Mesothelial cell of epicardium (in vitro differentiated cells): ENCODE measurements around the gene STPG4. TPM values are rescaled to one million over a fixed set of nuclear protein-coding genes. Genes with fewer than 3 reads are reported as not detected.

Experiments used
- DNase-seq, 2 experiments: peaks; one replicate each; pipeline ENCODE4 v3.0.0; 2021; ENCODE audit warnings: low spot score in 2 of 2; ENCODE audit not compliant: unreplicated experiment in 2 of 2
- H3K27ac Mint-ChIP-seq: 2 replicates; pipeline ENCODE4 v1.8.0; 2021; ENCODE audit warnings: mixed read lengths
- H3K27me3 Mint-ChIP-seq: 2 replicates; pipeline ENCODE4 v1.8.0; 2021; ENCODE audit warnings: low read depth, mixed read lengths
- H3K36me3 Mint-ChIP-seq: 2 replicates; pipeline ENCODE4 v1.8.0; 2021; ENCODE audit warnings: mixed read lengths
- H3K4me1 Mint-ChIP-seq: 2 replicates; pipeline ENCODE4 v1.8.0; 2021; ENCODE audit warnings: mixed read lengths
- H3K4me3 Mint-ChIP-seq: 2 replicates; pipeline ENCODE4 v1.8.0; 2021; ENCODE audit warnings: mild to moderate bottlenecking, moderate library complexity, mixed read lengths
- H3K9me3 Mint-ChIP-seq: 2 replicates; pipeline ENCODE4 v1.8.0; 2021; ENCODE audit warnings: mixed read lengths
- total RNA-seq: library from RNA; stranded (reverse); gene quantifications from 3 replicates; pipeline ENCODE4 v1.2.1, GENCODE V29; 2021
- TF ChIP-seq, protein P1 (sequence below): fragments of 200-600 bp; sonication (generic); IDR thresholded peaks from one replicate; pipeline ENCODE4 v1.5.0; 2021; ENCODE audit warnings: antibody characterized with exemption; ENCODE audit not compliant: unreplicated experiment

Gene STPG4
- total RNA-seq, 1 donor from 2014 or later = not detected

DNA sequence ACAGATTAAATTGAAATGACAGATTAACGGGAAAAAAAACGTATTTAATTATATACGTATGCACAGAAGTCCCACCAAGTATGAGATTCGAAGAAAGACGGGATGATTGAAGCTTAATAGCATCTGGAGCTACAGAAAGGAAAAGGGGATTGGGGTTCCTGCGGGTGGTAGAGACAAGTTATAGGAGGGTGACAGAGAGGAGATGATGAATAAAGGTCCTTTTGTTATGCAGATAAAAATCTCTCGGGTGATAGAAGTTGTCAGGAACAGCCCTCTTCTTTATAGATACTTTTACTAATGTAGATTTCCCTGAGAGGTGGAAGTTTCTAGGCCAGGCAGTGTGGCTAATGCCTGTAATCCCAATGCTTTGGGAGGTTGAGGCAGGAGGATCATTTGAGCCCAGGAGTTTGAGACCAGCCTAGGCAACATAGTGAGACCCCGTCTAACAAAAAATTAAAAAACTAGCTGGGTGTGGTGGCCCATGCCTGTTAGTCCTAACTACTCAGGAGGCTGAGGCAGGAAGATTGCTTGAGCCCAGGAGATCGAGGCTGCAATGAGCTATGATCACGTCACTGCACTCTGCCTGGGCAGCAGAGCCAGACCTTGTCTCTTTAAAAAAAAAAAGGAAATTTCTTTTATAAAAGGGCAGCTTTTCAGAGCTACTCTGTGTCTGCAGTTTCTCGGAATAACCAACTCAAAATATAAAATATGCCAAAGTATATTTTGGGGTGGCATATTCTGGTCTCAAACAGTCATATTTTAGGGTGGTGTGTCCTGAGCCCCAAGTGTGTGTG, 113.0 kb downstream of the STPG4 start:
- H3K27ac Mint-ChIP-seq = peak overlapping the region; percentile 5

DNA sequence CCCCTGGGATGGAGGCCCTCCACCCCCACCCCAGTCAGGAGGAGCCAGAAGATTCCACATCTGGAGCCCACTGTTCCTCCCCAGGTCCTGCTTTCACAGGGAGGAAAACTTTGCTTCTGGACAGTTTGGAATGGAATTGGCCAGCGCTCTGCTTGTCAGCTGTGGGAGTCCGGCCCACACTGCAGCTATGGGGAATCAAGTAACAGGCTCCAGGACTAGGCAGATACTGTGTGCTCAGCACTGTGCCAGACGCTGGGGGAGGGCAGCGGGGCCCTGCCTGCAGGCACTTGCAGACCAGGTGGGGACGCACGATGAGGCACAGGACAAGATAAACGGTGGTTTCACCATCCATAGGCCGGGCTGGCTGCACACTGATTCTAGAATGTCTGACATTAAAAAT, 114.0 kb downstream of the STPG4 start:
- H3K4me3 Mint-ChIP-seq = no peak overlapping the region
- H3K4me1 Mint-ChIP-seq = peaks cover 32% of the 10 kb centered on the region
- TF ChIP-seq, protein P1, sequence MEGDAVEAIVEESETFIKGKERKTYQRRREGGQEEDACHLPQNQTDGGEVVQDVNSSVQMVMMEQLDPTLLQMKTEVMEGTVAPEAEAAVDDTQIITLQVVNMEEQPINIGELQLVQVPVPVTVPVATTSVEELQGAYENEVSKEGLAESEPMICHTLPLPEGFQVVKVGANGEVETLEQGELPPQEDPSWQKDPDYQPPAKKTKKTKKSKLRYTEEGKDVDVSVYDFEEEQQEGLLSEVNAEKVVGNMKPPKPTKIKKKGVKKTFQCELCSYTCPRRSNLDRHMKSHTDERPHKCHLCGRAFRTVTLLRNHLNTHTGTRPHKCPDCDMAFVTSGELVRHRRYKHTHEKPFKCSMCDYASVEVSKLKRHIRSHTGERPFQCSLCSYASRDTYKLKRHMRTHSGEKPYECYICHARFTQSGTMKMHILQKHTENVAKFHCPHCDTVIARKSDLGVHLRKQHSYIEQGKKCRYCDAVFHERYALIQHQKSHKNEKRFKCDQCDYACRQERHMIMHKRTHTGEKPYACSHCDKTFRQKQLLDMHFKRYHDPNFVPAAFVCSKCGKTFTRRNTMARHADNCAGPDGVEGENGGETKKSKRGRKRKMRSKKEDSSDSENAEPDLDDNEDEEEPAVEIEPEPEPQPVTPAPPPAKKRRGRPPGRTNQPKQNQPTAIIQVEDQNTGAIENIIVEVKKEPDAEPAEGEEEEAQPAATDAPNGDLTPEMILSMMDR = no peak
- no peak for DNase-seq
- H3K9me3 Mint-ChIP-seq = no peaks in the 10 kb centered on the region
- peak overlapping the region; percentile 75 for H3K27ac Mint-ChIP-seq
- no peaks in the 10 kb centered on the region for H3K27me3 Mint-ChIP-seq
- peaks cover 9% of the 10 kb centered on the region for H3K36me3 Mint-ChIP-seq

More for the DNA sequence above, 113.0 kb downstream of the STPG4 start:
- no peak for DNase-seq
- no peaks in the 10 kb centered on the region for H3K9me3 Mint-ChIP-seq
- H3K4me3 Mint-ChIP-seq = no peak overlapping the region
- H3K36me3 Mint-ChIP-seq = peaks cover 9% of the 10 kb centered on the region
- H3K4me1 Mint-ChIP-seq = peaks cover 30% of the 10 kb centered on the region
- no peaks in the 10 kb centered on the region for H3K27me3 Mint-ChIP-seq
- TF ChIP-seq, protein P1 = no peak

DNA sequence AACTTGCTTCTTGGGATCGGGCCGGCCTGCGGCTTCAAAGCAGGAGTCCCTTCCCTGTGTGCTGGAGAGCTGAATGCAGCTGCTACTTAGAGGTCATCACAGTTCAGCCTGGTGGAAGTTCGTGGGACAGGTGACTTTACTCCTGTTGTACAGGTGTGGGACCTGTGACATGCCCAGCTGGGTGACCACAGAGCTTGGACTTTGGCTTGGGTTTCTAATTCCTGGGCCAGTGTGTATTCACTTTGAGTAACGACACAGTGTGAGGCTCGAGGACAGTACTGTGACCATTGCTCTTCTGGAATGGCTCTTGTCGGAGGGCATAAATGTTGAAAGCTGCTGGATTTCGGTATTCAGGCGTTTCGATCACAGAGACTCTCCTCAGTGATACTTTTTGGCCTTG, 114.5 kb downstream of the STPG4 start:
- peaks cover 36% of the 10 kb centered on the region for H3K4me1 Mint-ChIP-seq
- H3K36me3 Mint-ChIP-seq = peaks cover 6% of the 10 kb centered on the region
- no peaks in the 10 kb centered on the region for H3K27me3 Mint-ChIP-seq
- H3K9me3 Mint-ChIP-seq = no peaks in the 10 kb centered on the region
- DNase-seq = no peak
- TF ChIP-seq, protein P1 = no peak
- no peak overlapping the region for H3K4me3 Mint-ChIP-seq
- H3K27ac Mint-ChIP-seq = peak overlapping the region; percentile 75

DNA sequence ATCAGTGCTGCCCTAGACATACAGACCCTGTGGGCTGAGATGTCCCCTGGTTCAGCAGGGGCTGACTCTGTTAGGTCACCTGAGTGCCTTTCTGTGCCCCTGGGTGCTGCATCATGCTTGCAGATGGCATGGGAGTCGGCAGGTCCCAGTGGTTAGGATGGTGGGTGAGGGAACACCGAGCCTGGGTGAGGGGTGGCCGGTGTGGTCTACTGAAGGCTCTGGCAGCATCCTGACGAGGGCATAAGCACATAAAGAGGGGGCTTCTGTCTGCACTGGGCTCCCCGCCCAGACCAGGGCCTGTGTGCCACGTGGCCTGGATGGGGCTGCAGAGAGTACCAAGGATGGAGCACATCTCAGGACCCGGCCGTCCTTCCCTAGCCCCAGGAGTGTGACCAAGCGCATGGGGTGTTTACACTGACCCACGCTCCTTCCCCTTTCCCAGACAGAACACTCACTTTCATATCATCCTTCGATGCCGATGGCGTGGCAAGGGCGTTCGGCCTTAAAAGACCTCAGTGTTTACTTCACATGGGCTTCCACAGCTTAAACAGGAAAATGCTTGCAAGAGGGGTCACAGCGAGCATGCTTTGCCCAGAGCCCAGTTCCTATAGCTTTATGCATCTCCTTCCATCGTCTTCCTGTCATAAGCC, 115.1 kb downstream of the STPG4 start:
- Mint-ChIP-seq H3K27me3 (no peaks in the 10 kb centered on the region), H3K36me3 (peaks cover 6% of the 10 kb centered on the region), H3K9me3 (no peaks in the 10 kb centered on the region), H3K4me3 (no peak overlapping the region), H3K4me1 (peaks cover 42% of the 10 kb centered on the region), H3K27ac (no peak overlapping the region)
- DNase-seq = no peak
- TF ChIP-seq, protein P1 = no peak

DNA sequence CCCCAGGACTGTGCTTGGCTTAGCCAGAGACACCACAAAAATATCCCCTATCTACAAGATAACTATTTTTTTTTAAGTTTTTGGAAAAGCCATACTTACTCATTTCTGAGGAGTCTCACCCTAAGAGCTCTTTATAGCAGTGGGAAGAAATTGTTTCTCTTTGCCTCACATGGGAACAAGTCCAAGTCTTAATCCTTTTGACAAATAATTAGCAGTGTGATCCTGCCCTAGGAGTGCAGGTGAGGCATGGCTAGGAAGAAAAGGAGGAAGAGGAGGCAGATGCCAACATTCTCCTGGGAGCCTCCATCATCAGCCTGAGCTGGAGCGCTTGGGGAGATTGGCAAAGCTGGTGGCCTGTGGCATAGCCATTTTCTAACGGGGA, 115.6 kb downstream of the STPG4 start:
- no peak for DNase-seq
- Mint-ChIP-seq H3K4me3 (no peak overlapping the region), H3K4me1 (peaks cover 48% of the 10 kb centered on the region), H3K36me3 (peaks cover 4% of the 10 kb centered on the region), H3K9me3 (no peaks in the 10 kb centered on the region), H3K27ac (no peak overlapping the region), H3K27me3 (no peaks in the 10 kb centered on the region)
- TF ChIP-seq, protein P1 = no peak
